ENCODE results near the gene HLA-E. TPM values are rescaled to one million over a fixed set of nuclear protein-coding genes. Genes with fewer than 3 reads are reported as not detected.

Gene HLA-E
- total and polyA plus RNA-seq, 2 donors (not counting 1 experiment from before 2014, with no cell fraction given), result 183 to 254 TPM

DNA sequence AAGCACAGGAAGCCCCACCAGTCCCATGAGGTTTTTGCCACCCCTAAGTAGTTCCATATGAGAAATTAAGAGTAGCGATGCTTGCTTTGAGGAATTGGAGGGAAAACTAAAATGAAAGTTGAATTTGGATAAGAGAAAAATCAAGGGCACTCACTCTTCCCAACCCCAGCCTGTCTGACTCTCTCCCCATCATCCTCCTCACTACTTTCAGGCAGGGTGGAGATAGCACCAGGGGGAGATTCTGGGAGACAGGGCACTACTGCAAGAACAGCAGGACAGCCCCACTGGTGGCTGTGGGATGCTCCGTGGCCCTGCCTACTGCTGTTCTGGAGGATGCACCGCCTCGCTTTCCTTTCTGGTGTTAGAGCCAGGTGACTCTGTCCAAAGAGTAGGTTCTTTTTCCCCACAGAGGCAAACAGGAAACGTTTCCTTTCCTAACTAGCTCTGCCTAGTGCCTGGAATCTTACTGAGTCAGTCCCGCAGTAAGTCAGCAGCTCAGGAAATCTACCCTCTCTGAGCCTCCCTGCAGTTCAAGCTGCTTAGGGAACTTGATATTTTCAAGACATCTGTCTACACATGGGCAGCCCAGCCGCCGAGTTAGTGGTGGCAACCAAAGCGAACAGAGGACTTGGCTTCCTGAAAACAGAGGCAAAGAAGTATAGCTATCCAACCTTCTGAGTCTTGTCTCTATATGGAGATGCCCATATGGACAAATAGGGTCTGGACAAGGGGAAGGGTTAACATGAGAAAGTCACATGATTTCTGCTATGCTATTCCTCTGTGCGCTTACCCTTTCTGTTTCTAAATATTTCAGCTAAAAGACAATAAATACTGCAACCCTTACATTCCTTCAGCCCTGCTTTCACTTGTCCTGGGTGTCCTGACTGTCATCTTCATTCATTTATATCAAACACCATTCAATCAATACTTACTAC is 11.4 kb downstream of the HLA-E start:
- Histone ChIP-seq H4K20me1 (ENCODE audit: control insufficient read depth, extremely low read depth, insufficient read depth, low read length) (no peaks in the 10 kb centered on the region), H3K27me3 (ENCODE audit: control insufficient read depth, insufficient read depth, low read length) (no peaks in the 10 kb centered on the region), H3K9me3 (ENCODE audit: control insufficient read depth, insufficient read depth, low read depth, low read length) (no peaks in the 10 kb centered on the region), H3K4me2 (ENCODE audit: extremely low read depth, insufficient read depth, low read length) (no peak overlapping the region), H3K4me3 (replicated peaks in 1 of 4; ENCODE audit: control extremely low read depth in 1 of 4, insufficient read depth in 1 of 4, low read depth in 3 of 4, low read length in 4 of 4) (no peak overlapping the region), H3K79me2 (ENCODE audit: control insufficient read depth, insufficient read depth, low read length) (no peaks in the 10 kb centered on the region), H3K4me1 (ENCODE audit: control insufficient read depth, extremely low read depth, insufficient read depth, low read length) (peaks cover 7% of the 10 kb centered on the region), H3K36me3 (ENCODE audit: control insufficient read depth, insufficient read depth, low read length) (no peaks in the 10 kb centered on the region), H3K9ac (ENCODE audit: insufficient read depth, low read length) (no peak overlapping the region), H2AFZ (ENCODE audit: low read length) (peak overlapping the region; percentile 52), H3K27ac (ENCODE audit: insufficient read depth, low read length) (no peak overlapping the region)
- TF ChIP-seq, protein P1, sequence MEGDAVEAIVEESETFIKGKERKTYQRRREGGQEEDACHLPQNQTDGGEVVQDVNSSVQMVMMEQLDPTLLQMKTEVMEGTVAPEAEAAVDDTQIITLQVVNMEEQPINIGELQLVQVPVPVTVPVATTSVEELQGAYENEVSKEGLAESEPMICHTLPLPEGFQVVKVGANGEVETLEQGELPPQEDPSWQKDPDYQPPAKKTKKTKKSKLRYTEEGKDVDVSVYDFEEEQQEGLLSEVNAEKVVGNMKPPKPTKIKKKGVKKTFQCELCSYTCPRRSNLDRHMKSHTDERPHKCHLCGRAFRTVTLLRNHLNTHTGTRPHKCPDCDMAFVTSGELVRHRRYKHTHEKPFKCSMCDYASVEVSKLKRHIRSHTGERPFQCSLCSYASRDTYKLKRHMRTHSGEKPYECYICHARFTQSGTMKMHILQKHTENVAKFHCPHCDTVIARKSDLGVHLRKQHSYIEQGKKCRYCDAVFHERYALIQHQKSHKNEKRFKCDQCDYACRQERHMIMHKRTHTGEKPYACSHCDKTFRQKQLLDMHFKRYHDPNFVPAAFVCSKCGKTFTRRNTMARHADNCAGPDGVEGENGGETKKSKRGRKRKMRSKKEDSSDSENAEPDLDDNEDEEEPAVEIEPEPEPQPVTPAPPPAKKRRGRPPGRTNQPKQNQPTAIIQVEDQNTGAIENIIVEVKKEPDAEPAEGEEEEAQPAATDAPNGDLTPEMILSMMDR (conservative IDR thresholded peaks at IDR 0.05 in 1 of 2, IDR thresholded peaks at IDR 0.05 in 1 of 2; ENCODE audit: low read depth in 1 of 2, low read length in 2 of 2), result no peak
- no peak for TF ChIP-seq EZH2 (IDR thresholded peaks at IDR 0.05; ENCODE audit: low read length, missing control alignments)
- DNase-seq (ENCODE audit: low read depth in 2 of 2), result peak in 1 of 2 donors; percentile 13

DNA sequence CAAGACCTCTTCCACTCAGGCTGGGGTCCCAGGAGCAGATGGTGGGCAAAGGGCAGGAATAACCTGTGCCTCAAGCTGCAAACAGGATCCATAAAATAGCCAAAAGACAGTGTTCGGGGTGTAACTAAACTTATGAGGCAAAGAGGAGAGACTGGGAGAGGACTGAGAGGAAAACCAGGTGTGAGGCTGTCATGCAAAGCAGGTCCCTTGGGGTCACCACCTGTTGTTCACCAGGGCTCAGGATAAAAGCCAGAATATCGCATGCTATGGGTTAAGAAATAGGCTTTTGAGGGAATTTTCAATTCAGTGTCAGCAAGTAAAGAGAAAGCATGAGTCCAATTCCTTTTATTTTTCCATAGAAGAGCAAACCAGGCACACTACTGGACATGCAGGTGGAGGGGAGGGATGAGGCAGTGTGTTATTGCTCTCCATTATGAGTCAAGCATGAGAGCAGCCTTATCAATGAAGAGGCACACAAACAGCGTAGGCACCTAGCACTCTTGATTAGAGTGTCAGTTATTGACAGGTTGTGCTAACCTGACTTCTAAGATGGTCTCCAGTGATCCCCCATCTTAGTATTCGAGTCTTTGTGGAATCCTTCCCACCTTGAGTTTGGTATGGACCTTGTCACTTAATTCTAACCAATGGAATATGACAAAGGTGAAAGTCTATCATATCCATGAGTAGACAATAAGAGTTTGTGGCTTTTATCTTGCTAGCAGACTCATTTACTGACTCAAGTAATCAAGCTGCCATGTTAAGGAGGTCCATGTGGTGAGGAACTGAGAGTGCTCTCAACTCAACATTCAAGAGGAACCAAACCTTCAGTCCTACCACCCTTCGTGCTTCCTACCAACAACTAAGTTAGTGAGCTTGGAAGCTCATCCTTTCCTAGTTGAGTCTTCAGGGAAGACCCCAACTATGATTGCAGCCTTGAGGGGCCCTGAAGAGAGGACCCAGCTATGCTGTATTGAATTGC is 18.8 kb downstream of the HLA-E start:
- Histone ChIP-seq H3K27ac (ENCODE audit: insufficient read depth, low read length) (no peak overlapping the region), H2AFZ (ENCODE audit: low read length) (no peak overlapping the region)

More for the DNA sequence above, 18.8 kb downstream of the HLA-E start:
- DNase-seq (ENCODE audit: low read depth in 2 of 2), result no peak
- TF ChIP-seq, protein P1 (conservative IDR thresholded peaks at IDR 0.05 in 1 of 2, IDR thresholded peaks at IDR 0.05 in 1 of 2; ENCODE audit: low read depth in 1 of 2, low read length in 2 of 2), result no peak
- Histone ChIP-seq H3K4me3 (replicated peaks in 1 of 4; ENCODE audit: control extremely low read depth in 1 of 4, insufficient read depth in 1 of 4, low read depth in 3 of 4, low read length in 4 of 4) (no peak overlapping the region), H3K79me2 (ENCODE audit: control insufficient read depth, insufficient read depth, low read length) (no peaks in the 10 kb centered on the region), H4K20me1 (ENCODE audit: control insufficient read depth, extremely low read depth, insufficient read depth, low read length) (no peaks in the 10 kb centered on the region), H3K36me3 (ENCODE audit: control insufficient read depth, insufficient read depth, low read length) (no peaks in the 10 kb centered on the region), H3K9me3 (ENCODE audit: control insufficient read depth, insufficient read depth, low read depth, low read length) (no peaks in the 10 kb centered on the region), H3K4me1 (ENCODE audit: control insufficient read depth, extremely low read depth, insufficient read depth, low read length) (peaks cover 2% of the 10 kb centered on the region), H3K9ac (ENCODE audit: insufficient read depth, low read length) (no peak overlapping the region), H3K27me3 (ENCODE audit: control insufficient read depth, insufficient read depth, low read length) (no peaks in the 10 kb centered on the region), H3K4me2 (ENCODE audit: extremely low read depth, insufficient read depth, low read length) (no peak overlapping the region)

Data from fibroblast of lung (primary cell).